Erythroblast (primary cell): ENCODE results near the gene NF1.

Experiments
- GATA1 ChIP-seq: IDR thresholded peaks from 2 replicates; pipeline ENCODE4 v1.6.1; 2011; ENCODE audit warnings: low read depth, mild to moderate bottlenecking, control low read depth, low read length, moderate library complexity
- POLR2A ChIP-seq: IDR thresholded peaks from 2 replicates; pipeline ENCODE4 v1.6.1; 2011; ENCODE audit warnings: mild to moderate bottlenecking, low read length

DNA sequence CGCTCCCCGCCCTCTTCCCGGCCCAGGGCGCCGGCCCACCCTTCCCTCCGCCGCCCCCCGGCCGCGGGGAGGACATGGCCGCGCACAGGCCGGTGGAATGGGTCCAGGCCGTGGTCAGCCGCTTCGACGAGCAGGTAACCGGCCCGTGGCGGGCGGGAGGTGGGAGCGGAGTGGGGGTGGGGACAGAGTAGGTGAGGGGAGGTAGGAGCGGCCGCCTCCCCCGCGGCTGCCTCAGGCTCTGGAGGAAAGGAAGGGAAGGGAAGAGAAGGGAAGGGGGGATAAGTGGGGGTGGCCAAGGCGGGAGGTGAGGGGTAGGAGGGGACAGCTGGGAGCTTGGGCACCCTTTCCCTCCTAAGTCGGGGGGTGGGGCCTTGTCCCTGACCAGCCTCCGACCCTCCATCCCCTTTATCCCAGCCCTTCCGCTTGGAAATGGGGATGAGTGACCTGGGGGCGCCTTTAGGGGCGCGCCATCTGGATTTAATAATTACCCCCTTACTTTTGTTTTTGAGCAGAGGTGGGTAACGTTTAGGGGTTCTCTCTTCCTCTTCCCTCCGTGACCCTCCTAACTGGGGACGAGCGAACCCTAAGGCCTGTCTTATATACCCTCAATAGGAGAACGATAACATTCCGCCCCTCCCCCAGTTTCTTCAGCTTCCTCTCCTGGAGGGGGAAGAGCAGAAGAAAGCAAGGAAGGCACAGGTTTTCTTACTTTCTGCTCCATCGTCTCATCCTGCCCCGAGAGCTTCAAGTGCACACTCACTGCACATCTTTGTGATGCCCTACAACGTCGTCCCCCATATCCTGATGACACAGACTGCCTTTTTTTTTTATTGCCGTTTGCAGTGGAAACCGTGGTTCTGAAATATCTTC is 694 bp downstream of the NF1 start:
- TF ChIP-seq POLR2A, result peak; percentile 18
- TF ChIP-seq GATA1, result no peak
